Measurements from ENCODE around the gene CEACAM20. TPM values are rescaled to one million over a fixed set of nuclear protein-coding genes. Genes with fewer than 3 reads are reported as not detected.

The CEACAM20 gene
- polyA plus RNA-seq, 3 donors: not detected

DNA sequence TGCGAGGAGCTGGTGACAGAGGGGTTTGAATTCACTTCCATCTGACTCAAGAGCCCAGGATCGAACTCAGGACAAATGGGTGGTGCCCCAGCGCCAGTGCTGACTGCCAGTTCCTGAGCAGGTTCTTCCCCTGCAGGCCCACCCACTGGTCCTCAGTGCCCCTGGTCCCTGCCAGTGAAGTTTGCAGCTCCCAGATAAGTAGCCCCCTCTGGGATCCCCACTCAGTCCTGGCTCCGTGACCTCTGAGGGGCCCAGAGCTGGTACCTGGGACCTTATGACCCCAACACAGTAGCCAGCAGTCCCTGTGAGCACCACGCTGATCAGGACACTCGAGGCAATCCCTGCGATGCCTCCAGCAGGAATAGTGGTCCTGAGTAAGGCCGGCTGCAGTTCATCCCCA lies 11.3 kb upstream of the CEACAM20 start:
- H3K27me3 ChIP-seq (ENCODE audit: control insufficient read depth in 2 of 2, insufficient read depth in 2 of 2, low read length in 2 of 2): no peaks in the 10 kb centered on the region
- H3K4me3 ChIP-seq (replicated peaks in 1 of 3; ENCODE audit: low read depth in 2 of 3, low read length in 3 of 3): no peak overlapping the region
- intact Hi-C loops (cut with micrococcal nuclease): no loop called here
- H3K36me3 Mint-ChIP-seq: no peaks in the 10 kb centered on the region
- H3K4me2 ChIP-seq (replicated peaks; ENCODE audit: extremely low read depth, low read length, poor library complexity, severe bottlenecking): no peak overlapping the region
- H2AFZ ChIP-seq (ENCODE audit: insufficient read depth, low read depth, low read length, poor library complexity, severe bottlenecking): no peak overlapping the region
- H3K9ac ChIP-seq (ENCODE audit: insufficient read depth, low read length, poor library complexity, severe bottlenecking): no peak overlapping the region
- peaks cover 4 to 7% (median 5%) of the 10 kb centered on the region in 3 donors for H3K27me3 Mint-ChIP-seq (ENCODE audit: low read depth in 3 of 3)
- H3K27ac ChIP-seq (ENCODE audit: low read depth in 1 of 2, low read length in 2 of 2): no peak overlapping the region
- no peaks in the 10 kb centered on the region for H3K4me1 ChIP-seq (ENCODE audit: control insufficient read depth in 1 of 2, insufficient read depth in 2 of 2, low read length in 2 of 2)
- no peaks in the 10 kb centered on the region for H3K36me3 ChIP-seq (replicated peaks in 1 of 2; ENCODE audit: control insufficient read depth in 1 of 2, insufficient read depth in 2 of 2, low read length in 2 of 2)
- WGBS (ENCODE audit: insufficient coverage): 76% methylated on average over 8 of the region's 8 CpGs
- no peaks in the 10 kb centered on the region for H3K79me2 ChIP-seq (ENCODE audit: insufficient read depth, low read length)
- no peak for DNase-seq
- no peaks in the 10 kb centered on the region for H3K4me1 Mint-ChIP-seq
- H3K9me3 Mint-ChIP-seq: peaks cover 0 to 16% (median 5%) of the 10 kb centered on the region in 7 donors
- no peak overlapping the region for H3K4me3 Mint-ChIP-seq
- no peak for TF ChIP-seq CTCF (IDR thresholded peaks at IDR 0.05)
- no peaks in the 10 kb centered on the region for H3K9me3 ChIP-seq (replicated peaks in 1 of 2; ENCODE audit: control insufficient read depth in 1 of 2, insufficient read depth in 1 of 2, low read length in 2 of 2)
- no peaks in the 10 kb centered on the region for H4K20me1 ChIP-seq (ENCODE audit: insufficient read depth, low read length)
- H3K27ac Mint-ChIP-seq: no peak overlapping the region

DNA sequence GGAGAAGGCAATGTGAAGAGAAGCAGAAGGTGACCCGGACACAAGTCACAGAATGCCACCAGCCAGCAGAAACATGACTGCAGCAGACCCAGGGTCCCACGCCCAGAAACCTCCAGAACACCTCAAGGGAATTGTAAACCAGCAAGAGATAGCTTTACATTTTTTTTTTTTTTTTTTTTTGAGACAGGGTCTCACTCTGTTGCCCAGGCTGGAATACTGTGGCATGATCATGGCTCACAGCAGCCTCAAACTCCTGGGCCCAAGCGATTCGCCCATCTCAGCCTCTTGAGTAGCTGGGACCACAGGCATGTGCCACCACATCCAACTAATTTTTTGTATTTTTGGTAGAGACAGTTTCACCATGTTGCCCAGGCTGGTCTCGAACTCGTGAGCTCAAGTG lies 10.5 kb upstream of the CEACAM20 start:
- no peak overlapping the region for H2AFZ ChIP-seq (ENCODE audit: insufficient read depth, low read depth, low read length, poor library complexity, severe bottlenecking)
- intact Hi-C loops (cut with micrococcal nuclease): no loop called here
- H3K36me3 ChIP-seq (replicated peaks in 1 of 2; ENCODE audit: control insufficient read depth in 1 of 2, insufficient read depth in 2 of 2, low read length in 2 of 2): no peaks in the 10 kb centered on the region
- H3K27ac ChIP-seq (ENCODE audit: low read depth in 1 of 2, low read length in 2 of 2): no peak overlapping the region
- no peaks in the 10 kb centered on the region for H3K79me2 ChIP-seq (ENCODE audit: insufficient read depth, low read length)
- no peaks in the 10 kb centered on the region for H3K27me3 ChIP-seq (ENCODE audit: control insufficient read depth in 2 of 2, insufficient read depth in 2 of 2, low read length in 2 of 2)
- no peak overlapping the region for H3K4me2 ChIP-seq (replicated peaks; ENCODE audit: extremely low read depth, low read length, poor library complexity, severe bottlenecking)
- Mint-ChIP-seq H3K36me3 (no peaks in the 10 kb centered on the region), H3K4me1 (no peaks in the 10 kb centered on the region), H3K27me3 (ENCODE audit: low read depth in 3 of 3) (peaks cover 4 to 11% (median 5%) of the 10 kb centered on the region in 3 donors), H3K4me3 (no peak overlapping the region), H3K9me3 (peaks cover 2 to 20% (median 7%) of the 10 kb centered on the region in 7 donors), H3K27ac (no peak overlapping the region)
- TF ChIP-seq CTCF (IDR thresholded peaks at IDR 0.05): no peak
- DNase-seq: no peak
- no peaks in the 10 kb centered on the region for H3K4me1 ChIP-seq (ENCODE audit: control insufficient read depth in 1 of 2, insufficient read depth in 2 of 2, low read length in 2 of 2)
- no peaks in the 10 kb centered on the region for H4K20me1 ChIP-seq (ENCODE audit: insufficient read depth, low read length)
- H3K9me3 ChIP-seq (replicated peaks in 1 of 2; ENCODE audit: control insufficient read depth in 1 of 2, insufficient read depth in 1 of 2, low read length in 2 of 2): no peaks in the 10 kb centered on the region
- no peak overlapping the region for H3K9ac ChIP-seq (ENCODE audit: insufficient read depth, low read length, poor library complexity, severe bottlenecking)
- no peak overlapping the region for H3K4me3 ChIP-seq (replicated peaks in 1 of 3; ENCODE audit: low read depth in 2 of 3, low read length in 3 of 3)
- 100% methylated on average over 3 of the region's 6 CpGs for WGBS (ENCODE audit: insufficient coverage)
